Neural cell (in vitro differentiated cells): Measurements from ENCODE around the gene IFI16.

Source experiments
- EP300 ChIP-seq: fragments of 450-650 bp; conservative IDR thresholded peaks from 2 replicates; pipeline ENCODE4 v1.6.1; 2014; ENCODE audit warnings: antibody characterized with exemption, mild to moderate bottlenecking, moderate library complexity; ENCODE audit not compliant: poor library complexity, severe bottlenecking
- EZH2 ChIP-seq: fragments of 200-600, 300-800 bp; shearing (Covaris generic), sonication (generic); IDR thresholded peaks from 2 replicates; pipeline ENCODE4 v1.6.1; 2014; ENCODE audit warnings: antibody characterized with exemption, low read length, borderline replicate concordance, mild to moderate bottlenecking; ENCODE audit not compliant: insufficient read depth, poor library complexity, severe bottlenecking
- RAD21 ChIP-seq: fragments of 450-650 bp; conservative IDR thresholded peaks from 2 replicates; pipeline ENCODE4 v1.6.1; 2014; ENCODE audit warnings: antibody characterized with exemption, mild to moderate bottlenecking, moderate library complexity
- TF ChIP-seq, protein P1 (sequence below): fragments of 450-650 bp; IDR thresholded peaks from 2 replicates; pipeline ENCODE4 v1.5.1; 2014; ENCODE audit warnings: antibody characterized with exemption, mild to moderate bottlenecking, moderate library complexity; ENCODE audit not compliant: poor library complexity, severe bottlenecking
- TF ChIP-seq, protein P2 (sequence below): IDR thresholded peaks from 2 replicates; pipeline ENCODE4 v1.6.1; 2012; ENCODE audit warnings: borderline replicate concordance

DNA sequence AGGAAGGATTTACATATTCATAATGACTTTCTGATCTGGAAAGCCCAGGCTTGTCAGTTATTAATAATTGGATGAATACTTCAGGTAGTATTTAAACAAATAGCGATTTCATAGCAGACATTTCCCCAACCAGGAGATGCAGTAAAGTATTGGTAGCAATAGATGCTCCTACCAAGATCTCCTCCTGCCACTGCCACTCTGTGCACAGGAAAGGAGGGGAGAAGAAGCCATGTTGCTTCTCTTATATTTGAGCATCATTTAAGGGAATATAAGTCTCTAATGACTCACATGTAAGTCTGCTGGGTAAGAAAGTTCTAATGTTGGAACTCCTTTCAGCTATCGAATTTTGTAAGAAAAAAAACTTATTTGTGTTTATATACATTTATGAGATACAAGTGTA lies 420 bp upstream of the IFI16 start:
- TF ChIP-seq, protein P1, sequence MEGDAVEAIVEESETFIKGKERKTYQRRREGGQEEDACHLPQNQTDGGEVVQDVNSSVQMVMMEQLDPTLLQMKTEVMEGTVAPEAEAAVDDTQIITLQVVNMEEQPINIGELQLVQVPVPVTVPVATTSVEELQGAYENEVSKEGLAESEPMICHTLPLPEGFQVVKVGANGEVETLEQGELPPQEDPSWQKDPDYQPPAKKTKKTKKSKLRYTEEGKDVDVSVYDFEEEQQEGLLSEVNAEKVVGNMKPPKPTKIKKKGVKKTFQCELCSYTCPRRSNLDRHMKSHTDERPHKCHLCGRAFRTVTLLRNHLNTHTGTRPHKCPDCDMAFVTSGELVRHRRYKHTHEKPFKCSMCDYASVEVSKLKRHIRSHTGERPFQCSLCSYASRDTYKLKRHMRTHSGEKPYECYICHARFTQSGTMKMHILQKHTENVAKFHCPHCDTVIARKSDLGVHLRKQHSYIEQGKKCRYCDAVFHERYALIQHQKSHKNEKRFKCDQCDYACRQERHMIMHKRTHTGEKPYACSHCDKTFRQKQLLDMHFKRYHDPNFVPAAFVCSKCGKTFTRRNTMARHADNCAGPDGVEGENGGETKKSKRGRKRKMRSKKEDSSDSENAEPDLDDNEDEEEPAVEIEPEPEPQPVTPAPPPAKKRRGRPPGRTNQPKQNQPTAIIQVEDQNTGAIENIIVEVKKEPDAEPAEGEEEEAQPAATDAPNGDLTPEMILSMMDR = no peak
- TF ChIP-seq EZH2 (no peak), EP300 (no peak), RAD21 (no peak)
- TF ChIP-seq, protein P2, sequence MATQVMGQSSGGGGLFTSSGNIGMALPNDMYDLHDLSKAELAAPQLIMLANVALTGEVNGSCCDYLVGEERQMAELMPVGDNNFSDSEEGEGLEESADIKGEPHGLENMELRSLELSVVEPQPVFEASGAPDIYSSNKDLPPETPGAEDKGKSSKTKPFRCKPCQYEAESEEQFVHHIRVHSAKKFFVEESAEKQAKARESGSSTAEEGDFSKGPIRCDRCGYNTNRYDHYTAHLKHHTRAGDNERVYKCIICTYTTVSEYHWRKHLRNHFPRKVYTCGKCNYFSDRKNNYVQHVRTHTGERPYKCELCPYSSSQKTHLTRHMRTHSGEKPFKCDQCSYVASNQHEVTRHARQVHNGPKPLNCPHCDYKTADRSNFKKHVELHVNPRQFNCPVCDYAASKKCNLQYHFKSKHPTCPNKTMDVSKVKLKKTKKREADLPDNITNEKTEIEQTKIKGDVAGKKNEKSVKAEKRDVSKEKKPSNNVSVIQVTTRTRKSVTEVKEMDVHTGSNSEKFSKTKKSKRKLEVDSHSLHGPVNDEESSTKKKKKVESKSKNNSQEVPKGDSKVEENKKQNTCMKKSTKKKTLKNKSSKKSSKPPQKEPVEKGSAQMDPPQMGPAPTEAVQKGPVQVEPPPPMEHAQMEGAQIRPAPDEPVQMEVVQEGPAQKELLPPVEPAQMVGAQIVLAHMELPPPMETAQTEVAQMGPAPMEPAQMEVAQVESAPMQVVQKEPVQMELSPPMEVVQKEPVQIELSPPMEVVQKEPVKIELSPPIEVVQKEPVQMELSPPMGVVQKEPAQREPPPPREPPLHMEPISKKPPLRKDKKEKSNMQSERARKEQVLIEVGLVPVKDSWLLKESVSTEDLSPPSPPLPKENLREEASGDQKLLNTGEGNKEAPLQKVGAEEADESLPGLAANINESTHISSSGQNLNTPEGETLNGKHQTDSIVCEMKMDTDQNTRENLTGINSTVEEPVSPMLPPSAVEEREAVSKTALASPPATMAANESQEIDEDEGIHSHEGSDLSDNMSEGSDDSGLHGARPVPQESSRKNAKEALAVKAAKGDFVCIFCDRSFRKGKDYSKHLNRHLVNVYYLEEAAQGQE = no peak
